GM19099 (cell line): Measurements from ENCODE around the gene RIN2.

Source experiments
- POLR2A ChIP-seq: IDR thresholded peaks from 3 replicates; pipeline ENCODE4 v1.6.1; 2011; ENCODE audit warnings: low read depth; ENCODE audit not compliant: insufficient read length; ENCODE audit errors: extremely low read depth

Gene RIN2

GRCh38 chr20:19750907-19751636 is 7.0 kb upstream of the RIN2 start:
- TF ChIP-seq POLR2A: no peak

- TF ChIP-seq POLR2A: no peak
These were observed 1.1 kb upstream of the RIN2 start for GRCh38 chr20:19756761-19757486.

GRCh38 chr20:19757487-19758132 is 448 bp upstream of the RIN2 start:
- TF ChIP-seq POLR2A: no peak

GRCh38 chr20:19758501-19759331 is 658 bp downstream of the RIN2 start:
- TF ChIP-seq POLR2A: no peak

- no peak for TF ChIP-seq POLR2A
These were observed 2.3 kb downstream of the RIN2 start for GRCh38 chr20:19760371-19760721.

GRCh38 chr20:19761326-19761725 is 3.3 kb downstream of the RIN2 start:
- no peak for TF ChIP-seq POLR2A

GRCh38 chr20:19761841-19762240 is 3.8 kb downstream of the RIN2 start:
- TF ChIP-seq POLR2A: no peak

- no peak for TF ChIP-seq POLR2A
These were observed 6.1 kb downstream of the RIN2 start for GRCh38 chr20:19764207-19764606.

- TF ChIP-seq POLR2A: no peak
These were observed 7.2 kb downstream of the RIN2 start for GRCh38 chr20:19765266-19765665.

- no peak for TF ChIP-seq POLR2A
These were observed 7.9 kb downstream of the RIN2 start for GRCh38 chr20:19765913-19766312.

GRCh38 chr20:19767070-19767469 is 9.0 kb downstream of the RIN2 start:
- no peak for TF ChIP-seq POLR2A

GRCh38 chr20:19768325-19768842 is 10.3 kb downstream of the RIN2 start:
- TF ChIP-seq POLR2A: no peak

- no peak for TF ChIP-seq POLR2A
These were observed 11.4 kb downstream of the RIN2 start for GRCh38 chr20:19769507-19769906.

- TF ChIP-seq POLR2A: no peak
These were observed 12.3 kb downstream of the RIN2 start for GRCh38 chr20:19770375-19770774.

- no peak for TF ChIP-seq POLR2A
These were observed 13.0 kb downstream of the RIN2 start for GRCh38 chr20:19771031-19771430.
